Gastroesophageal sphincter (tissue), 4 donors: ENCODE measurements around the gene SLC35B3. TPM values are rescaled to one million over a fixed set of nuclear protein-coding genes. Genes with fewer than 3 reads are reported as not detected.
"Not testable (repeated sequence)": the region's sequence is repeated elsewhere in the genome, so short reads cannot be mapped to it uniquely, and the experiment has no call there.

ENCODE experiments used
- ATAC-seq: fragments of 150-250 bp; one replicate; pipeline ENCODE4 v1.9.1; 2016; ENCODE audit warnings: mild to moderate bottlenecking, moderate library complexity
- H3K27ac ChIP-seq, 4 donors: fragments of 200-600 bp; sonication (generic) in 3 of 4; 1 replicate in 3 of 4; 2 replicates in 1 of 4; pipeline ENCODE4 v1.5.1; 2016 to 2019
- H3K27me3 ChIP-seq: fragments of 200-600 bp; sonication (generic); one replicate; pipeline ENCODE4 v1.5.1; 2019
- H3K36me3 ChIP-seq, 2 donors: fragments of 200-600 bp; sonication (generic); one replicate each; pipeline ENCODE4 v1.5.1; 2019; ENCODE audit warnings: control low read depth in 1 of 2
- H3K4me1 ChIP-seq, 3 donors: fragments of 200-600 bp; sonication (generic); 1 replicate in 2 of 3; 2 replicates in 1 of 3; pipeline ENCODE4 v1.5.1; 2016 to 2019; ENCODE audit warnings: control low read depth in 2 of 3
- H3K4me3 ChIP-seq, 2 donors: fragments of 200-600 bp; sonication (generic); one replicate each; pipeline ENCODE4 v1.5.1; 2019; ENCODE audit warnings: mild to moderate bottlenecking in 1 of 2, moderate library complexity in 1 of 2
- H3K9me3 ChIP-seq, 3 donors: fragments of 200-600 bp; sonication (generic); one replicate each; pipeline ENCODE4 v1.5.1; 2017 to 2019; ENCODE audit warnings: control low read depth in 2 of 3
- EP300 ChIP-seq: sonication (generic); formaldehyde crosslinking; IDR thresholded peaks from one replicate; pipeline ENCODE4 v1.6.1; 2017; ENCODE audit warnings: antibody characterized with exemption, mild to moderate bottlenecking
- POLR2A ChIP-seq, 2 donors: fragments of 450-650 bp; IDR thresholded peaks; one replicate each; pipeline ENCODE4 v1.6.1; 2017; ENCODE audit warnings: antibody characterized with exemption in 2 of 2, mild to moderate bottlenecking in 2 of 2, moderate library complexity in 1 of 2
- POLR2AphosphoS5 ChIP-seq: sonication (generic); formaldehyde crosslinking; IDR thresholded peaks from one replicate; pipeline ENCODE4 v1.6.1; 2017; ENCODE audit warnings: antibody characterized with exemption
- WGBS, 2 donors: methylation state at CpG; one replicate each; pipeline ENCODE4 v1.1.5; 2018; ENCODE audit warnings: low coverage in 1 of 2; 5-methylcytosine and 5-hydroxymethylcytosine counted together
- total RNA-seq, 4 donors: library from RNA; depleted of rRNA; stranded (reverse); fragments of >200 nt; gene quantifications; one replicate each; pipeline ENCODE4 v1.1.0, GENCODE V29; 2016
- TF ChIP-seq, protein P1 (sequence below), 4 experiments: fragments of 200-600 bp in 2 of 4; fragments of 450-650 bp in 2 of 4; sonication (generic) in 1 of 4; IDR thresholded peaks; one replicate each; pipeline ENCODE4 v1.5.1; 2017 to 2019; ENCODE audit warnings: antibody characterized with exemption in 4 of 4, mild to moderate bottlenecking in 2 of 4, moderate library complexity in 2 of 4

SLC35B3 gene
- total RNA-seq, 4 donors from 2014 or later: 10.2 to 17.6 (median 13.7) TPM

DNA sequence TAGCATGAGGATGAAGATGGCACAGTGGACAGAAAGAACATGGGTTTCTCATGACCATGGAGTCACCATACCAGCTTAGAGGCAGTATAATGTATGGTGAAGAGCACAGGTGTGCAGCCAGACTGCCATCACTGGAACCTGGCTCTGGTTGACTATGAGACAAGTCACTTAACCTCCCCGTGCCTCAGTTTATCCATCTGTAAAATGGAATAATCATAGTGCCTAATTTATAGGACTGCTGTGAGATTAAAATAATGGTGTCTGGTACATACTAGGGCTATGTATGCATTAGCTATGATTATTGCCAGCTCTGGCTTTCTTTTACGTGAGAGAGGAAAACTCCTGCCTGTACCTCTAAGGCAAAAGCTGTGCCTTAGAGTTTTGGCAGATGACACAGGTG, 19.4 kb downstream of the SLC35B3 start:
- Histone ChIP-seq H3K4me3 (no peak overlapping the region), H3K4me1 (no peaks in the 10 kb centered on the region), H3K36me3 (peaks cover 15 to 89% of the 10 kb centered on the region in 2 donors), H3K27ac (no peak overlapping the region), H3K27me3 (no peaks in the 10 kb centered on the region), H3K9me3 (no peaks in the 10 kb centered on the region)
- no peak for ATAC-seq
- no peak for TF ChIP-seq EP300
- TF ChIP-seq POLR2AphosphoS5: no peak
- TF ChIP-seq, protein P1, sequence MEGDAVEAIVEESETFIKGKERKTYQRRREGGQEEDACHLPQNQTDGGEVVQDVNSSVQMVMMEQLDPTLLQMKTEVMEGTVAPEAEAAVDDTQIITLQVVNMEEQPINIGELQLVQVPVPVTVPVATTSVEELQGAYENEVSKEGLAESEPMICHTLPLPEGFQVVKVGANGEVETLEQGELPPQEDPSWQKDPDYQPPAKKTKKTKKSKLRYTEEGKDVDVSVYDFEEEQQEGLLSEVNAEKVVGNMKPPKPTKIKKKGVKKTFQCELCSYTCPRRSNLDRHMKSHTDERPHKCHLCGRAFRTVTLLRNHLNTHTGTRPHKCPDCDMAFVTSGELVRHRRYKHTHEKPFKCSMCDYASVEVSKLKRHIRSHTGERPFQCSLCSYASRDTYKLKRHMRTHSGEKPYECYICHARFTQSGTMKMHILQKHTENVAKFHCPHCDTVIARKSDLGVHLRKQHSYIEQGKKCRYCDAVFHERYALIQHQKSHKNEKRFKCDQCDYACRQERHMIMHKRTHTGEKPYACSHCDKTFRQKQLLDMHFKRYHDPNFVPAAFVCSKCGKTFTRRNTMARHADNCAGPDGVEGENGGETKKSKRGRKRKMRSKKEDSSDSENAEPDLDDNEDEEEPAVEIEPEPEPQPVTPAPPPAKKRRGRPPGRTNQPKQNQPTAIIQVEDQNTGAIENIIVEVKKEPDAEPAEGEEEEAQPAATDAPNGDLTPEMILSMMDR (IDR thresholded peaks at IDR 0.05): no peak
- TF ChIP-seq POLR2A (IDR thresholded peaks at IDR 0.05): no peak
- 71% methylated on average over 2 of the region's 2 CpGs; no CpG with 5 or more reads in 1 of the 2 donors for WGBS, 2 donors

- Histone ChIP-seq H3K27ac (no peak overlapping the region), H3K27me3 (no peaks in the 10 kb centered on the region), H3K4me1 (no peaks in the 10 kb centered on the region), H3K36me3 (peaks cover 15 to 89% of the 10 kb centered on the region in 2 donors), H3K9me3 (no peaks in the 10 kb centered on the region), H3K4me3 (no peak overlapping the region)
- ATAC-seq: no peak
- TF ChIP-seq POLR2AphosphoS5 (no peak), EP300 (no peak)
- TF ChIP-seq, protein P1 (IDR thresholded peaks at IDR 0.05): no peak
- WGBS, 2 donors: 85 to 87% methylated on average over 3 of the region's 3 CpGs
These were observed 20.1 kb downstream of the SLC35B3 start for GRCh38 chr6:8415280-8415679.

- Histone ChIP-seq H3K4me1 (no peaks in the 10 kb centered on the region), H3K36me3 (peaks cover 15 to 89% of the 10 kb centered on the region in 2 donors), H3K4me3 (no peak overlapping the region), H3K27ac (no peak overlapping the region), H3K27me3 (no peaks in the 10 kb centered on the region), H3K9me3 (no peaks in the 10 kb centered on the region)
- ATAC-seq: no peak
- 64 to 81% methylated on average over 3 of the region's 3 CpGs for WGBS, 2 donors
- TF ChIP-seq, protein P1 (IDR thresholded peaks at IDR 0.05): no peak
- TF ChIP-seq POLR2A (IDR thresholded peaks at IDR 0.05): no peak
- TF ChIP-seq EP300: no peak
- TF ChIP-seq POLR2AphosphoS5: no peak
These were observed 20.5 kb downstream of the SLC35B3 start for GRCh38 chr6:8414844-8415243.

DNA sequence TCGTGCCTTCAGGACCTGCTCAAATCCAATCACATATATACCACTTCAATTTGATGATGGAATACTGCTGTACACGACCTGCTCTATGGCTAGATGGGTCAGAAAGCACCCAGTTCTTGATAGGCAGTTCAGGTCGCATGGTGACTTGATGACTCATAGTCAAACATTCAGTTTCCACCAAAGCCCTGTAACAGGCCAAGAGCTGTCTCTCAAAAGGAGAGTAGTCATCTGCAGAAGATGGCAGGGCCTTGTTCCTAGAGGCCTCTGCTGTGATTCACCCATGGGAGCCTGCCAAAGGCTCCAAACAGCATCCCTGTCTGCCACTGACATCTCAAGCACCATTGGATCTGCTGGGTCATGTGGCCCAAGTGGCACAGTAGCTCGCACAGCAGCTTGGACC, 29.4 kb downstream of the SLC35B3 start:
- H3K4me1 ChIP-seq, ATAC-seq, H3K27me3 ChIP-seq, H3K9me3 ChIP-seq, H3K4me3 ChIP-seq, H3K27ac ChIP-seq: not testable (repeated sequence)
- 75 to 80% methylated on average over 1 to 2 of the region's 4 CpGs for WGBS, 2 donors
- H3K36me3 ChIP-seq: peaks cover 0 to 27% of the 10 kb centered on the region in 2 donors

- no peaks in the 10 kb centered on the region for H3K36me3 ChIP-seq
- no peaks in the 10 kb centered on the region for H3K27me3 ChIP-seq
- no peaks in the 10 kb centered on the region for H3K9me3 ChIP-seq
- no peak overlapping the region for H3K27ac ChIP-seq
- H3K4me3 ChIP-seq: no peak overlapping the region
- no peak for ATAC-seq
- TF ChIP-seq, protein P1 (IDR thresholded peaks at IDR 0.05): no peak
- TF ChIP-seq POLR2A (IDR thresholded peaks at IDR 0.05) (no peak), EP300 (no peak), POLR2AphosphoS5 (no peak)
- H3K4me1 ChIP-seq: no peaks in the 10 kb centered on the region
- WGBS, 2 donors: 100% methylated on average over 1 of the region's 1 CpG; no CpG with 5 or more reads in 1 of the 2 donors
These were observed 32.8 kb downstream of the SLC35B3 start for GRCh38 chr6:8402546-8402945.
